Activated CD4-positive, alpha-beta memory T cell treated with anti-CD3 and anti-CD28 coated beads for 36 hours (primary cell): Measurements from ENCODE around the gene SEMA3G. TPM values are rescaled to one million over a fixed set of nuclear protein-coding genes. Genes with fewer than 3 reads are reported as not detected.

Source experiments
- CTCF ChIA-PET: fragments of 350-600 bp; sonication (Branson Sonifier 250); formaldehyde crosslinking; loops from one replicate; lab custom pipeline; 2021; ENCODE audit warnings: antibody characterized with exemption, inconsistent platforms; lab: Charles Lee
- POLR2A ChIA-PET: fragments of 350-600 bp; sonication (Branson Sonifier 250); formaldehyde crosslinking; loops from one replicate; lab custom pipeline; 2021; ENCODE audit warnings: antibody characterized with exemption; lab: Charles Lee
- DNase-seq: peaks from one replicate; pipeline ENCODE4 v3.0.0-alpha.2; 2020
- H3K27ac Mint-ChIP-seq: one replicate; pipeline ENCODE4 v1.8.0; 2021; ENCODE audit warnings: mixed read lengths
- H3K27me3 Mint-ChIP-seq: one replicate; pipeline ENCODE4 v1.8.0; 2021; ENCODE audit warnings: mixed read lengths
- H3K36me3 Mint-ChIP-seq: one replicate; pipeline ENCODE4 v1.8.0; 2021; ENCODE audit warnings: mixed read lengths
- H3K4me1 Mint-ChIP-seq: one replicate; pipeline ENCODE4 v1.8.0; 2021; ENCODE audit warnings: low read depth, mixed read lengths
- H3K4me3 Mint-ChIP-seq: one replicate; pipeline ENCODE4 v1.8.0; 2021; ENCODE audit warnings: mild to moderate bottlenecking, mixed read lengths
- H3K9me3 Mint-ChIP-seq: one replicate; pipeline ENCODE4 v1.8.0; 2021; ENCODE audit warnings: mixed read lengths
- intact Hi-C: fragments of 100-400 bp; cut with micrococcal nuclease; formaldehyde crosslinking; loops from one replicate; pipeline ENCODE4 v1.15.1; 2023
- total RNA-seq, 2 experiments: library from RNA; stranded (reverse); gene quantifications; one replicate each; pipeline ENCODE4 v1.2.3, GENCODE V29; 2021

SEMA3G gene
- total RNA-seq, 2 experiments from 2014 or later, result 0.10 to 0.14 TPM

- intact Hi-C loops, result no loop called here
- peaks cover 23% of the 10 kb centered on the region for H3K36me3 Mint-ChIP-seq
- H3K27me3 Mint-ChIP-seq, result no peaks in the 10 kb centered on the region
- POLR2A ChIA-PET, result no interaction called here
- no peak for DNase-seq
- no peaks in the 10 kb centered on the region for H3K9me3 Mint-ChIP-seq
- H3K27ac Mint-ChIP-seq, result no peak overlapping the region
- no peak overlapping the region for H3K4me3 Mint-ChIP-seq
- no peaks in the 10 kb centered on the region for H3K4me1 Mint-ChIP-seq
- CTCF ChIA-PET, result interaction anchor here (1.4 kb wide), 1 partner anchor 28 kb away, joined by 3 read pairs; no protein-coding TSS in a partner anchor
Measured at GRCh38 chr3:52472239-52473000, 27.5 kb upstream of the SEMA3G start.

GRCh38 chr3:52471371-52472238, 26.7 kb upstream of the SEMA3G start:
- H3K27ac Mint-ChIP-seq, result no peak overlapping the region

GRCh38 chr3:52470920-52471319, 26.0 kb upstream of the SEMA3G start:
- Mint-ChIP-seq H3K27me3 (no peaks in the 10 kb centered on the region), H3K4me1 (no peaks in the 10 kb centered on the region), H3K4me3 (no peak overlapping the region), H3K9me3 (no peaks in the 10 kb centered on the region), H3K27ac (no peak overlapping the region), H3K36me3 (peaks cover 20% of the 10 kb centered on the region)
- POLR2A ChIA-PET, result no interaction called here
- DNase-seq, result no peak
- CTCF ChIA-PET, result interaction anchor here (1.2 kb wide), 1 partner anchor 25 kb away, joined by 3 read pairs; no protein-coding TSS in a partner anchor
- intact Hi-C loops, result no loop called here

More at GRCh38 chr3:52471371-52472238, 26.7 kb upstream of the SEMA3G start:
- no peak overlapping the region for H3K4me3 Mint-ChIP-seq
- intact Hi-C loops, result no loop called here
- ChIA-PET CTCF (interaction anchor here (1.2 to 1.4 kb wide), 2 partner anchors 25 to 27 kb away, joined by 3 read pairs; no protein-coding TSS in a partner anchor), POLR2A (no interaction called here)
- H3K36me3 Mint-ChIP-seq, result peaks cover 20% of the 10 kb centered on the region
- H3K9me3 Mint-ChIP-seq, result no peaks in the 10 kb centered on the region
- peak; percentile 51 for DNase-seq
- no peaks in the 10 kb centered on the region for H3K27me3 Mint-ChIP-seq
- no peaks in the 10 kb centered on the region for H3K4me1 Mint-ChIP-seq

- no peaks in the 10 kb centered on the region for H3K9me3 Mint-ChIP-seq
- DNase-seq, result no peak
- ChIA-PET CTCF (interaction anchor here (0.8 kb wide), 1 partner anchor 29 kb away, joined by 3 read pairs; no protein-coding TSS in a partner anchor), POLR2A (no interaction called here)
- H3K27me3 Mint-ChIP-seq, result no peaks in the 10 kb centered on the region
- H3K36me3 Mint-ChIP-seq, result peaks cover 21% of the 10 kb centered on the region
- H3K27ac Mint-ChIP-seq, result no peak overlapping the region
- no peaks in the 10 kb centered on the region for H3K4me1 Mint-ChIP-seq
- no peak overlapping the region for H3K4me3 Mint-ChIP-seq
- intact Hi-C loops, result no loop called here
Measured at GRCh38 chr3:52469001-52469400, 24.1 kb upstream of the SEMA3G start.

- no peak overlapping the region for H3K4me3 Mint-ChIP-seq
- H3K36me3 Mint-ChIP-seq, result peaks cover 17% of the 10 kb centered on the region
- ChIA-PET CTCF (interaction anchor here (0.8 kb wide), 1 partner anchor 30 kb away, joined by 3 read pairs; no protein-coding TSS in a partner anchor), POLR2A (no interaction called here)
- no peaks in the 10 kb centered on the region for H3K27me3 Mint-ChIP-seq
- peaks cover 2% of the 10 kb centered on the region for H3K4me1 Mint-ChIP-seq
- no peaks in the 10 kb centered on the region for H3K9me3 Mint-ChIP-seq
- intact Hi-C loops, result no loop called here
- no peak for DNase-seq
- H3K27ac Mint-ChIP-seq, result peak overlapping the region; percentile 13
Measured at GRCh38 chr3:52468336-52468735, 23.4 kb upstream of the SEMA3G start.

- no peak for DNase-seq
- ChIA-PET CTCF (no interaction called here), POLR2A (no interaction called here)
- intact Hi-C loops, result no loop called here
- H3K9me3 Mint-ChIP-seq, result no peaks in the 10 kb centered on the region
- H3K36me3 Mint-ChIP-seq, result peaks cover 24% of the 10 kb centered on the region
- no peak overlapping the region for H3K27ac Mint-ChIP-seq
- peaks cover 14% of the 10 kb centered on the region for H3K4me1 Mint-ChIP-seq
- no peak overlapping the region for H3K4me3 Mint-ChIP-seq
- no peaks in the 10 kb centered on the region for H3K27me3 Mint-ChIP-seq
Measured at GRCh38 chr3:52463416-52463815, 18.5 kb upstream of the SEMA3G start.

GRCh38 chr3:52461874-52462273, 17.0 kb upstream of the SEMA3G start:
- peaks cover 30% of the 10 kb centered on the region for H3K36me3 Mint-ChIP-seq
- CTCF ChIA-PET, result interaction anchor here (0.6 kb wide), 1 partner anchor 50 kb away, joined by 4 read pairs; no protein-coding TSS in a partner anchor
- intact Hi-C loops, result no loop called here

GRCh38 chr3:52458770-52459545, 14.1 kb upstream of the SEMA3G start:
- CTCF ChIA-PET, result interaction anchor here (0.7 to 3.2 kb wide), 2 partner anchors 12 to 120 kb away, joined by 3 to 24 read pairs; no protein-coding TSS in a partner anchor
- DNase-seq, result no peak
- Mint-ChIP-seq H3K36me3 (peaks cover 28% of the 10 kb centered on the region), H3K4me3 (no peak overlapping the region), H3K9me3 (no peaks in the 10 kb centered on the region), H3K27ac (no peak overlapping the region), H3K27me3 (no peaks in the 10 kb centered on the region), H3K4me1 (peaks cover 43% of the 10 kb centered on the region)
- POLR2A ChIA-PET, result interaction anchor here (0.5 kb wide), 1 partner anchor 218 kb away, joined by 3 read pairs; no protein-coding TSS in a partner anchor
- intact Hi-C loops, result loop anchor here (5.0 kb wide), 2 partner anchors 228 to 248 kb away; partner anchors contain the start of genes GLT8D1, GNL3, PBRM1 and SPCS1

More at GRCh38 chr3:52461874-52462273, 17.0 kb upstream of the SEMA3G start:
- Mint-ChIP-seq H3K27ac (no peak overlapping the region), H3K9me3 (no peaks in the 10 kb centered on the region), H3K4me1 (peaks cover 28% of the 10 kb centered on the region), H3K27me3 (no peaks in the 10 kb centered on the region), H3K4me3 (no peak overlapping the region)
- no peak for DNase-seq
- POLR2A ChIA-PET, result no interaction called here

- Mint-ChIP-seq H3K27me3 (no peaks in the 10 kb centered on the region), H3K4me1 (peaks cover 45% of the 10 kb centered on the region), H3K9me3 (no peaks in the 10 kb centered on the region), H3K27ac (peak overlapping the region; percentile 33), H3K4me3 (no peak overlapping the region), H3K36me3 (peaks cover 25% of the 10 kb centered on the region)
- CTCF ChIA-PET, result interaction anchor here (0.7 to 3.2 kb wide), 4 partner anchors 11 to 119 kb away, joined by 3 to 24 read pairs (median 10); no protein-coding TSS in a partner anchor
- no peak for DNase-seq
- POLR2A ChIA-PET, result interaction anchor here (0.5 kb wide), 1 partner anchor 217 kb away, joined by 3 read pairs; no protein-coding TSS in a partner anchor
- intact Hi-C loops, result loop anchor here (5.0 kb wide), 2 partner anchors 229 to 249 kb away; partner anchors contain the start of genes GLT8D1, GNL3, PBRM1 and SPCS1
Measured at GRCh38 chr3:52458031-52458760, 13.3 kb upstream of the SEMA3G start.

GRCh38 chr3:52456800-52457183, 11.9 kb upstream of the SEMA3G start:
- POLR2A ChIA-PET, result interaction anchor here (0.9 kb wide), 1 partner anchor 79 kb away, joined by 3 read pairs; the partner anchor contains the start of gene UQCC5
- intact Hi-C loops, result loop anchor here (5.0 kb wide), 2 partner anchors 231 to 251 kb away; partner anchors contain the start of genes GLT8D1, GNL3, PBRM1 and SPCS1
- Mint-ChIP-seq H3K27ac (peak overlapping the region; percentile 87), H3K27me3 (no peaks in the 10 kb centered on the region), H3K4me3 (peak overlapping the region; percentile 89), H3K4me1 (peaks cover 37% of the 10 kb centered on the region), H3K36me3 (peaks cover 19% of the 10 kb centered on the region), H3K9me3 (no peaks in the 10 kb centered on the region)
- CTCF ChIA-PET, result interaction anchor here (0.9 to 3.2 kb wide), 4 partner anchors 10 to 44 kb away, joined by 4 to 24 read pairs (median 10); no protein-coding TSS in a partner anchor
- no peak for DNase-seq
